GM12878 (cell line): ENCODE data around the gene KCTD2. TPM values are rescaled to one million over a fixed set of nuclear protein-coding genes. Genes with fewer than 3 reads are reported as not detected.

Source experiments
- BRCA1 ChIP-seq: IDR thresholded peaks from 2 replicates; pipeline ENCODE4 v1.6.1; 2011; ENCODE audit warnings: low read depth, low read length, improper control_type of control experiment
- CBX3 ChIP-seq: fragments of 200-600 bp; sonication (generic); IDR thresholded peaks from 2 replicates; pipeline ENCODE4 v1.6.1; 2016; ENCODE audit warnings: low read depth, borderline replicate concordance
- E2F4 ChIP-seq: IDR thresholded peaks from 2 replicates; pipeline ENCODE4 v1.6.1; 2012; ENCODE audit warnings: low read depth, low read length, improper control_type of control experiment
- E4F1 ChIP-seq: fragments of 450-650 bp; IDR thresholded peaks from 2 replicates; pipeline ENCODE4 v1.6.1; 2018; ENCODE audit warnings: borderline replicate concordance, mild to moderate bottlenecking; ENCODE audit not compliant: partially characterized antibody
- ELK1 ChIP-seq: IDR thresholded peaks from 2 replicates; pipeline ENCODE4 v1.6.1; 2012; ENCODE audit warnings: low read depth, low read length, improper control_type of control experiment
- FOXK2 ChIP-seq: fragments of 450-650 bp; IDR thresholded peaks from 2 replicates; pipeline ENCODE4 v1.6.1; 2017; ENCODE audit warnings: mild to moderate bottlenecking, moderate library complexity
- FOXM1 ChIP-seq: IDR thresholded peaks from 2 replicates; pipeline ENCODE4 v1.6.1; 2012; ENCODE audit warnings: low read depth, mild to moderate bottlenecking, inconsistent platforms, low read length, moderate library complexity
- MEF2B ChIP-seq: fragments of 450-650 bp; IDR thresholded peaks from 2 replicates; pipeline ENCODE4 v1.6.1; 2018; ENCODE audit warnings: mild to moderate bottlenecking, moderate library complexity; ENCODE audit not compliant: partially characterized antibody, poor library complexity, severe bottlenecking
- MTA2 ChIP-seq: fragments of 450-650 bp; IDR thresholded peaks from 2 replicates; pipeline ENCODE4 v1.6.1; 2016; ENCODE audit warnings: low read depth, mild to moderate bottlenecking, moderate library complexity
- MTA3 ChIP-seq: IDR thresholded peaks from 2 replicates; pipeline ENCODE4 v1.6.1; 2012; ENCODE audit warnings: low read length, inconsistent platforms, borderline replicate concordance
- NR2F1 ChIP-seq: fragments of 450-650 bp; conservative IDR thresholded peaks from 2 replicates; pipeline ENCODE4 v1.6.1; 2017; ENCODE audit warnings: mild to moderate bottlenecking
- POLR2A ChIP-seq: IDR thresholded peaks from 2 replicates; pipeline ENCODE4 v1.6.1; 2011; ENCODE audit warnings: low read depth, mild to moderate bottlenecking, low read length
- SREBF1 ChIP-seq: IDR thresholded peaks from 2 replicates; pipeline ENCODE4 v1.6.1; 2012; ENCODE audit warnings: mild to moderate bottlenecking, low read length
- SREBF2 ChIP-seq: IDR thresholded peaks from 2 replicates; pipeline ENCODE4 v1.6.1; 2012; ENCODE audit warnings: mild to moderate bottlenecking, low read length
- TBL1XR1 ChIP-seq: IDR thresholded peaks from 2 replicates; pipeline ENCODE4 v1.6.1; 2012; ENCODE audit warnings: low read depth, low read length, improper control_type of control experiment
- WRNIP1 ChIP-seq: IDR thresholded peaks from 2 replicates; pipeline ENCODE4 v1.6.1; 2011; ENCODE audit warnings: low read depth, low read length, improper control_type of control experiment, borderline replicate concordance
- YY1 ChIP-seq: IDR thresholded peaks from 2 replicates; pipeline ENCODE4 v1.6.1; 2011; ENCODE audit warnings: low read depth, mild to moderate bottlenecking, low read length
- ZNF207 ChIP-seq: fragments of 450-650 bp; IDR thresholded peaks from 2 replicates; pipeline ENCODE4 v1.6.1; 2014; ENCODE audit warnings: antibody characterized with exemption, mild to moderate bottlenecking, borderline replicate concordance
- ZSCAN29 ChIP-seq: fragments of 450-650 bp; IDR thresholded peaks from 2 replicates; pipeline ENCODE4 v1.6.1; 2017; ENCODE audit warnings: mild to moderate bottlenecking, moderate library complexity
- polyA plus RNA-seq, 11 experiments: library from polyadenylated mRNA; depleted of rRNA in 4 of 11; unstranded in 6 of 11; stranded (reverse) in 5 of 11; fragments of >200 nt; fragmentation: Nextera tagmentation in 4 of 11; fragmentation: Illumina TruSeq in 1 of 11; extraction: Ambion mirVana in 4 of 11; extraction: Trizol in 1 of 11; gene quantifications; 1 replicate in 1 of 11; 2 replicates in 10 of 11; pipeline versions ENCODE4 v1.2.1 to v1.2.3, GENCODE V29; 2011 to 2016; ENCODE audit warnings: inconsistent platforms in 2 of 11, missing spikeins in 2 of 11, low read depth in 1 of 11
- total RNA-seq, 4 experiments: library from RNA; depleted of rRNA in 3 of 4; stranded (reverse); fragments of >200 nt in 3 of 4; fragmentation: Illumina TruSeq in 1 of 4; extraction: Trizol in 1 of 4; gene quantifications; 2 replicates each; pipeline versions ENCODE4 v1.2.1 to v1.2.3, GENCODE V29; 2013 to 2021
- TF ChIP-seq, protein P1 (sequence below): fragments of 450-650 bp; IDR thresholded peaks from 2 replicates; pipeline ENCODE4 v1.6.1; 2017; ENCODE audit warnings: mild to moderate bottlenecking, moderate library complexity
- TF ChIP-seq, protein P2 (sequence below): fragments of 450-650 bp; IDR thresholded peaks from 2 replicates; pipeline ENCODE4 v1.6.1; 2014; ENCODE audit warnings: mild to moderate bottlenecking

Gene KCTD2
- total and polyA plus RNA-seq, 10 of the 15 experiments (the other 5 are each of a cell fraction or from before 2014, with no cell fraction given): 1.5 to 27.5 (median 13.7) TPM

GRCh38 chr17:75046407-75047289 lies at the start of gene KCTD2, which contains the start of gene ATP5PD (continued):
- TF ChIP-seq MEF2B (no peak), TBL1XR1 (no peak), E4F1 (peak; percentile 62), SREBF2 (no peak), FOXK2 (peak; percentile 89), ZSCAN29 (no peak), ZNF207 (peak; percentile 75; the same call in 1 of the 2 replicates), POLR2A (peak; percentile 96), MTA2 (no peak), SREBF1 (peak; percentile 86), BRCA1 (no peak), E2F4 (no peak), CBX3 (no peak), WRNIP1 (no peak), NR2F1 (peak; percentile 89), MTA3 (no peak), FOXM1 (no peak), YY1 (peak; percentile 95), ELK1 (peak; percentile 69)
- TF ChIP-seq, protein P1, sequence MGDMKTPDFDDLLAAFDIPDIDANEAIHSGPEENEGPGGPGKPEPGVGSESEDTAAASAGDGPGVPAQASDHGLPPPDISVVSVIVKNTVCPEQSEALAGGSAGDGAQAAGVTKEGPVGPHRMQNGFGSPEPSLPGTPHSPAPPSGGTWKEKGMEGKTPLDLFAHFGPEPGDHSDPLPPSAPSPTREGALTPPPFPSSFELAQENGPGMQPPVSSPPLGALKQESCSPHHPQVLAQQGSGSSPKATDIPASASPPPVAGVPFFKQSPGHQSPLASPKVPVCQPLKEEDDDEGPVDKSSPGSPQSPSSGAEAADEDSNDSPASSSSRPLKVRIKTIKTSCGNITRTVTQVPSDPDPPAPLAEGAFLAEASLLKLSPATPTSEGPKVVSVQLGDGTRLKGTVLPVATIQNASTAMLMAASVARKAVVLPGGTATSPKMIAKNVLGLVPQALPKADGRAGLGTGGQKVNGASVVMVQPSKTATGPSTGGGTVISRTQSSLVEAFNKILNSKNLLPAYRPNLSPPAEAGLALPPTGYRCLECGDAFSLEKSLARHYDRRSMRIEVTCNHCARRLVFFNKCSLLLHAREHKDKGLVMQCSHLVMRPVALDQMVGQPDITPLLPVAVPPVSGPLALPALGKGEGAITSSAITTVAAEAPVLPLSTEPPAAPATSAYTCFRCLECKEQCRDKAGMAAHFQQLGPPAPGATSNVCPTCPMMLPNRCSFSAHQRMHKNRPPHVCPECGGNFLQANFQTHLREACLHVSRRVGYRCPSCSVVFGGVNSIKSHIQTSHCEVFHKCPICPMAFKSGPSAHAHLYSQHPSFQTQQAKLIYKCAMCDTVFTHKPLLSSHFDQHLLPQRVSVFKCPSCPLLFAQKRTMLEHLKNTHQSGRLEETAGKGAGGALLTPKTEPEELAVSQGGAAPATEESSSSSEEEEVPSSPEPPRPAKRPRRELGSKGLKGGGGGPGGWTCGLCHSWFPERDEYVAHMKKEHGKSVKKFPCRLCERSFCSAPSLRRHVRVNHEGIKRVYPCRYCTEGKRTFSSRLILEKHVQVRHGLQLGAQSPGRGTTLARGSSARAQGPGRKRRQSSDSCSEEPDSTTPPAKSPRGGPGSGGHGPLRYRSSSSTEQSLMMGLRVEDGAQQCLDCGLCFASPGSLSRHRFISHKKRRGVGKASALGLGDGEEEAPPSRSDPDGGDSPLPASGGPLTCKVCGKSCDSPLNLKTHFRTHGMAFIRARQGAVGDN: no peak
- TF ChIP-seq, protein P2, sequence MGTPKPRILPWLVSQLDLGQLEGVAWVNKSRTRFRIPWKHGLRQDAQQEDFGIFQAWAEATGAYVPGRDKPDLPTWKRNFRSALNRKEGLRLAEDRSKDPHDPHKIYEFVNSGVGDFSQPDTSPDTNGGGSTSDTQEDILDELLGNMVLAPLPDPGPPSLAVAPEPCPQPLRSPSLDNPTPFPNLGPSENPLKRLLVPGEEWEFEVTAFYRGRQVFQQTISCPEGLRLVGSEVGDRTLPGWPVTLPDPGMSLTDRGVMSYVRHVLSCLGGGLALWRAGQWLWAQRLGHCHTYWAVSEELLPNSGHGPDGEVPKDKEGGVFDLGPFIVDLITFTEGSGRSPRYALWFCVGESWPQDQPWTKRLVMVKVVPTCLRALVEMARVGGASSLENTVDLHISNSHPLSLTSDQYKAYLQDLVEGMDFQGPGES: peak; percentile 90
